Osteocyte (in vitro differentiated cells): ENCODE results near the gene FGF9. TPM values are rescaled to one million over a fixed set of nuclear protein-coding genes. Genes with fewer than 3 reads are reported as not detected.

Source experiments
- DNase-seq: peaks from one replicate; pipeline ENCODE4 v3.0.0; 2021; ENCODE audit warnings: mixed read lengths; ENCODE audit not compliant: unreplicated experiment; ENCODE audit errors: extremely low spot score
- H3K27ac Mint-ChIP-seq: one replicate; pipeline ENCODE4 v1.8.0; 2021; ENCODE audit warnings: mild to moderate bottlenecking, mixed read lengths; ENCODE audit not compliant: unreplicated experiment
- H3K27me3 Mint-ChIP-seq: one replicate; pipeline ENCODE4 v1.8.0; 2021; ENCODE audit warnings: mixed read lengths; ENCODE audit not compliant: unreplicated experiment
- H3K36me3 Mint-ChIP-seq: one replicate; pipeline ENCODE4 v1.8.0; 2021; ENCODE audit warnings: mixed read lengths; ENCODE audit not compliant: unreplicated experiment
- H3K4me1 Mint-ChIP-seq: one replicate; pipeline ENCODE4 v1.8.0; 2021; ENCODE audit warnings: mixed read lengths; ENCODE audit not compliant: unreplicated experiment
- H3K4me3 Mint-ChIP-seq: one replicate; pipeline ENCODE4 v1.8.0; 2021; ENCODE audit warnings: mild to moderate bottlenecking, moderate library complexity, mixed read lengths; ENCODE audit not compliant: unreplicated experiment
- H3K9me3 Mint-ChIP-seq: one replicate; pipeline ENCODE4 v1.8.0; 2021; ENCODE audit warnings: mixed read lengths; ENCODE audit not compliant: unreplicated experiment
- total RNA-seq: library from RNA; stranded (reverse); gene quantifications from 2 replicates; pipeline ENCODE4 v1.2.1, GENCODE V29; 2021
- TF ChIP-seq, protein P1 (sequence below): fragments of 200-600 bp; sonication (generic); IDR thresholded peaks from 2 replicates; pipeline ENCODE4 v1.5.0; 2021; ENCODE audit warnings: antibody characterized with exemption, mild to moderate bottlenecking, moderate library complexity

The FGF9 gene
- total RNA-seq, 1 donor from 2014 or later = not detected

- Mint-ChIP-seq H3K9me3 (no peaks in the 10 kb centered on the region), H3K4me3 (peak overlapping the region; percentile 66), H3K27ac (no peak overlapping the region), H3K4me1 (peaks cover 31% of the 10 kb centered on the region), H3K27me3 (peaks cover 65% of the 10 kb centered on the region), H3K36me3 (no peaks in the 10 kb centered on the region)
- TF ChIP-seq, protein P1, sequence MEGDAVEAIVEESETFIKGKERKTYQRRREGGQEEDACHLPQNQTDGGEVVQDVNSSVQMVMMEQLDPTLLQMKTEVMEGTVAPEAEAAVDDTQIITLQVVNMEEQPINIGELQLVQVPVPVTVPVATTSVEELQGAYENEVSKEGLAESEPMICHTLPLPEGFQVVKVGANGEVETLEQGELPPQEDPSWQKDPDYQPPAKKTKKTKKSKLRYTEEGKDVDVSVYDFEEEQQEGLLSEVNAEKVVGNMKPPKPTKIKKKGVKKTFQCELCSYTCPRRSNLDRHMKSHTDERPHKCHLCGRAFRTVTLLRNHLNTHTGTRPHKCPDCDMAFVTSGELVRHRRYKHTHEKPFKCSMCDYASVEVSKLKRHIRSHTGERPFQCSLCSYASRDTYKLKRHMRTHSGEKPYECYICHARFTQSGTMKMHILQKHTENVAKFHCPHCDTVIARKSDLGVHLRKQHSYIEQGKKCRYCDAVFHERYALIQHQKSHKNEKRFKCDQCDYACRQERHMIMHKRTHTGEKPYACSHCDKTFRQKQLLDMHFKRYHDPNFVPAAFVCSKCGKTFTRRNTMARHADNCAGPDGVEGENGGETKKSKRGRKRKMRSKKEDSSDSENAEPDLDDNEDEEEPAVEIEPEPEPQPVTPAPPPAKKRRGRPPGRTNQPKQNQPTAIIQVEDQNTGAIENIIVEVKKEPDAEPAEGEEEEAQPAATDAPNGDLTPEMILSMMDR = no peak
- no peak for DNase-seq
These were observed 3.7 kb downstream of the FGF9 start for GRCh38 chr13:21674490-21675009.

- Mint-ChIP-seq H3K27ac (no peak overlapping the region), H3K27me3 (peaks cover 64% of the 10 kb centered on the region), H3K36me3 (no peaks in the 10 kb centered on the region), H3K9me3 (no peaks in the 10 kb centered on the region), H3K4me3 (peak overlapping the region; percentile 35), H3K4me1 (peaks cover 29% of the 10 kb centered on the region)
- TF ChIP-seq, protein P1 = no peak
- no peak for DNase-seq
These were observed 4.5 kb downstream of the FGF9 start for GRCh38 chr13:21675095-21675991.

GRCh38 chr13:21676611-21677021, 5.7 kb downstream of the FGF9 start:
- no peaks in the 10 kb centered on the region for H3K36me3 Mint-ChIP-seq
- H3K4me1 Mint-ChIP-seq = peaks cover 20% of the 10 kb centered on the region
- no peak overlapping the region for H3K4me3 Mint-ChIP-seq
- DNase-seq = no peak
- TF ChIP-seq, protein P1 = no peak
- peaks cover 67% of the 10 kb centered on the region for H3K27me3 Mint-ChIP-seq
- H3K9me3 Mint-ChIP-seq = no peaks in the 10 kb centered on the region
- no peak overlapping the region for H3K27ac Mint-ChIP-seq

DNA sequence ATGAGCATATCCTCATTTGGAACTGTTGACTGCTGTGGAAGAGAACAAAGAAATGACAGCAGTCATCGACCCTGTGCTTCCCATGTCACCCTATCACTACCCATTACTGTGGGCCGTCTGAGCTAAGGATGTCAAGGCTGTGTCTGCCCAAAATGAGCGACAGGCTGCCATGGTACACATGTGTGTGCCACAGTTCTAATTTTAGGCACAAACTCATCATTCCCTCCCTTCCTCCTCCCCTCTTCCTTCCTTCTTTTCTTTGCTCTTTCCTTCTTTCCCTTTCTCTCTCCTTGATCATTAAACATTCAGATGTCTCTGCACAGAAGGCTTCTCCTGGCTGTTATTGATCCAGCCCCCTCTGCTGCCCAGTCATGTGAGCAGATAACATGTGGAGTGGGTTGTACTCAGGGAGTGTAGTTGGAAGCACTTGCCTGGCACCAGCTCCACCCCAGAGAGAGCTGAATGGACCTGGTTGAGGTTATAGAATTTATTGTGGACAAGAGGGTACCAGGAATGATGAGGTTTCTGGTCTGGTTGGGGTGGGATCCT, 6.3 kb downstream of the FGF9 start:
- no peak for DNase-seq

More for the DNA sequence above, 6.3 kb downstream of the FGF9 start:
- Mint-ChIP-seq H3K27me3 (peaks cover 67% of the 10 kb centered on the region), H3K36me3 (no peaks in the 10 kb centered on the region), H3K4me3 (no peak overlapping the region), H3K4me1 (peaks cover 18% of the 10 kb centered on the region), H3K9me3 (no peaks in the 10 kb centered on the region), H3K27ac (no peak overlapping the region)
- TF ChIP-seq, protein P1 = no peak
